Trophoblast cell (in vitro differentiated cells and primary cell): ENCODE results near the gene JMJD1C.
"Not testable (repeated sequence)": the region's sequence is repeated elsewhere in the genome, so short reads cannot be mapped to it uniquely, and the experiment has no call there.

Experiments
- DNase-seq, 2 donors: peaks; one replicate each; pipeline ENCODE4 v3.0.0-alpha.2; 2016
- H2AFZ ChIP-seq: 2 replicates; pipeline ENCODE4 v1.6.1; 2013; ENCODE audit warnings: low read length, moderate library complexity, mild to moderate bottlenecking; ENCODE audit not compliant: insufficient read depth, poor library complexity
- H2AK5ac ChIP-seq: 2 replicates; pipeline ENCODE4 v1.6.1; 2013; ENCODE audit warnings: mild to moderate bottlenecking, low read length
- H2BK120ac ChIP-seq: 2 replicates; pipeline ENCODE4 v1.6.1; 2013; ENCODE audit warnings: low read length, mild to moderate bottlenecking, moderate library complexity; ENCODE audit not compliant: insufficient read depth, poor library complexity
- H2BK12ac ChIP-seq: 2 replicates; pipeline ENCODE4 v1.6.1; 2013; ENCODE audit warnings: mild to moderate bottlenecking, low read length, moderate library complexity
- H2BK5ac ChIP-seq: 2 replicates; pipeline ENCODE4 v1.6.1; 2013; ENCODE audit warnings: low read length, low read depth, moderate library complexity, mild to moderate bottlenecking; ENCODE audit not compliant: poor library complexity
- H3K14ac ChIP-seq: 2 replicates; pipeline ENCODE4 v1.6.1; 2013; ENCODE audit warnings: mild to moderate bottlenecking, low read length
- H3K18ac ChIP-seq: 2 replicates; pipeline ENCODE4 v1.6.1; 2013; ENCODE audit warnings: mild to moderate bottlenecking, low read length
- H3K23ac ChIP-seq: 2 replicates; pipeline ENCODE4 v1.6.1; 2013; ENCODE audit warnings: low read length
- H3K27ac ChIP-seq: 2 replicates; pipeline ENCODE4 v1.5.1; 2013; ENCODE audit warnings: low read depth, mild to moderate bottlenecking, inconsistent platforms, low read length, moderate library complexity
- H3K27me3 ChIP-seq: 2 replicates; pipeline ENCODE4 v1.6.1; 2013; ENCODE audit warnings: inconsistent platforms, mild to moderate bottlenecking, low read length, moderate library complexity; ENCODE audit not compliant: insufficient read depth
- H3K36me3 ChIP-seq, 2 experiments: 1 replicate in 1 of 2; 2 replicates in 1 of 2; pipeline ENCODE4 v1.6.1; 2013; ENCODE audit warnings: low read length in 2 of 2, mild to moderate bottlenecking in 2 of 2, moderate library complexity in 1 of 2; ENCODE audit not compliant: insufficient read depth in 2 of 2, control insufficient read depth in 1 of 2
- H3K4ac ChIP-seq: 2 replicates; pipeline ENCODE4 v1.6.1; 2013; ENCODE audit warnings: low read depth, mild to moderate bottlenecking, low read length, moderate library complexity
- H3K4me1 ChIP-seq, 2 experiments: 1 replicate in 1 of 2; 2 replicates in 1 of 2; pipeline ENCODE4 v1.6.1; 2013; ENCODE audit warnings: low read length in 2 of 2, mild to moderate bottlenecking in 2 of 2, moderate library complexity in 1 of 2; ENCODE audit not compliant: insufficient read depth in 2 of 2, control insufficient read depth in 1 of 2
- H3K4me2 ChIP-seq: 2 replicates; pipeline ENCODE4 v1.6.1; 2013; ENCODE audit warnings: inconsistent platforms, mild to moderate bottlenecking, low read length, moderate library complexity
- H3K4me3 ChIP-seq: 2 replicates; pipeline ENCODE4 v1.5.1; 2013; ENCODE audit warnings: mild to moderate bottlenecking, low read depth, low read length, inconsistent platforms
- H3K79me1 ChIP-seq: one replicate; pipeline ENCODE4 v1.6.1; 2013; ENCODE audit warnings: low read length
- H3K79me2 ChIP-seq: 2 replicates; pipeline ENCODE4 v1.6.1; 2013; ENCODE audit warnings: low read length, mild to moderate bottlenecking; ENCODE audit not compliant: control insufficient read depth, insufficient read depth, poor library complexity
- H3K9ac ChIP-seq: 2 replicates; pipeline ENCODE4 v1.6.1; 2013; ENCODE audit warnings: mild to moderate bottlenecking, low read length
- H3K9me3 ChIP-seq: 2 replicates; pipeline ENCODE4 v1.6.1; 2013; ENCODE audit warnings: low read depth, mild to moderate bottlenecking, control low read depth, inconsistent platforms, low read length; ENCODE audit not compliant: insufficient read depth
- H4K12ac ChIP-seq: 2 replicates; pipeline ENCODE4 v1.6.1; 2013; ENCODE audit warnings: low read depth, mild to moderate bottlenecking, low read length, moderate library complexity
- H4K8ac ChIP-seq: 2 replicates; pipeline ENCODE4 v1.6.1; 2013; ENCODE audit warnings: low read depth, mild to moderate bottlenecking, low read length, moderate library complexity
- H4K91ac ChIP-seq: one replicate; pipeline ENCODE4 v1.6.1; 2013; ENCODE audit warnings: low read depth, mild to moderate bottlenecking, low read length, moderate library complexity
- WGBS: extraction: QIAGEN DNeasy Blood & Tissue Kit; methylation state at CpG from one replicate; pipeline ENCODE4 v1.1.7; 2013; ENCODE audit warnings: missing lambda C conversion rate; ENCODE audit not compliant: insufficient read length, insufficient coverage; ENCODE audit errors: extremely low coverage; 5-methylcytosine and 5-hydroxymethylcytosine counted together

The JMJD1C gene

DNA sequence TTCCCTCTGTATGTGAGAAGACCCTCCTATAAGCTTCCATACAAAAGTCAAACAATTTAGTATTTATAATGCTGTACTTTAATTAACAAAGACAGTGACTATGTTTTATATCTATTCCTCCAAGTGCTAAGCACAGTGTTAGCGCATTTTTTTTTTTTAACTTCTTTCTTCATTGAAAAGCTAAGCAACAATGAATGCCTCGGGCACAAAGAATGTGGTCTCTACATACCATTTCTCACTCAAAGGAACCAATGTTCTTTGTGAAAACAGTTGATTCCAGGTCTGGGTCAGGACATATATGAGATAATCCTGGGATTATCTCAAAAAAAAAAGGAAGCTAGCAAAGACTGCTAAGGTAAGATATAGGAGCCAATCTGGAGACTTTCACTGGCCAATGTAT is 29.2 kb upstream of the JMJD1C start:
- Histone ChIP-seq H3K14ac (no peak overlapping the region), H3K27ac (no peak overlapping the region), H3K4me1 (peaks cover 0 to 4% of the 10 kb centered on the region in 2 experiments), H2BK12ac (no peak overlapping the region), H4K8ac (no peak overlapping the region), H4K12ac (no peak overlapping the region), H2AFZ (no peak overlapping the region), H3K23ac (no peak overlapping the region), H3K4me3 (no peak overlapping the region), H2BK5ac (no peak overlapping the region), H2BK120ac (no peak overlapping the region), H4K91ac (no peak overlapping the region), H3K4ac (no peak overlapping the region), H2AK5ac (no peak overlapping the region), H3K9me3 (no peaks in the 10 kb centered on the region), H3K36me3 (no peaks in the 10 kb centered on the region), H3K79me1 (peaks cover 2% of the 10 kb centered on the region), H3K4me2 (no peak overlapping the region), H3K9ac (no peak overlapping the region), H3K79me2 (no peaks in the 10 kb centered on the region), H3K27me3 (no peaks in the 10 kb centered on the region), H3K18ac (no peak overlapping the region)
- peak in 1 of 2 donors; percentile 49 for DNase-seq
- WGBS, result no CpG with 5 or more reads among the region's 2 CpGs

DNA sequence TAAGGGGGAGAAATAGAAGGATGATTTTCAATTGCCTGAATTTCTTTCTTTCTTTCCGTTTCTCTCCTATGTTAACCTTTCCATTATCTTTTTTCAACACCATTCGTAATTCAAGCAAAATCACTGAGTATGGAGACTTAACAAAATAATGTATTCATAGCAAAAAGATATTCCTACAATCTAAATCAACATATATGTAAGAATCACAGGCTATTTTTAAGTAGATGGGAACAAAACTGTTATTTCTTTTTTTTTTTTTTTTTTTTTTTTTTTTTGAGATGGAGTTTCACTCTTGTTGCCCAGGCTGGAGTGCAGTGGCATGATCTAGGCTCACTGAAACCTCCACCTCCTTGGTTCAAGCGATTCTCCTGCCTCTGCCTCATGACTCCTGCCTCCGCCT is 27.2 kb upstream of the JMJD1C start:
- Histone ChIP-seq H3K18ac (no peak overlapping the region), H3K4ac (peak overlapping the region; percentile 75), H3K9ac (no peak overlapping the region), H4K91ac (no peak overlapping the region), H3K36me3 (no peaks in the 10 kb centered on the region), H3K23ac (no peak overlapping the region), H3K4me2 (no peak overlapping the region), H3K14ac (no peak overlapping the region), H3K4me3 (no peak overlapping the region), H3K9me3 (no peaks in the 10 kb centered on the region), H2BK5ac (no peak overlapping the region), H2BK12ac (peak overlapping the region; percentile 49), H4K8ac (no peak overlapping the region), H4K12ac (no peak overlapping the region), H3K27me3 (no peaks in the 10 kb centered on the region), H3K27ac (no peak overlapping the region), H2AFZ (no peak overlapping the region), H3K79me1 (peaks cover 2% of the 10 kb centered on the region), H2AK5ac (no peak overlapping the region), H3K4me1 (peaks cover 0 to 4% of the 10 kb centered on the region in 2 experiments), H3K79me2 (no peaks in the 10 kb centered on the region), H2BK120ac (no peak overlapping the region)
- WGBS, result 100% methylated on average over 2 of the region's 4 CpGs
- no peak for DNase-seq

DNA sequence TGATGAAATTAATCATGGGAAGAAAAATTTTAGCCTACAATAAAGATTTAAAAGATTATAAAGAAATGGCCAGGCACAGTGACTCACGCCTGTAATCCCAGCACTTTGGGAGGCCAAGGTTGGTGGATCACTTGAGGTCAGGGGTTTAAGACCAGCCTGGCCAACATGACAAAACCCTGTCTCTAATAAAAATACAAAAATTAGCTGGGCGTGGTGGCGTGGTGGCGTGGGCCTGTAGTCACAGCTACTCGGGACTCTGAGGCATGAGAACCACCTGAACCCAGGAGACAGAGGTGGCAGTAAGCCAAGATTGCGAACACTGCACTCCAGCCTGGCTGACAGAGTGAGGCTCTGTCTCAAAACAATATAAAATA is 26.5 kb upstream of the JMJD1C start:
- H3K79me2 ChIP-seq, H3K79me1 ChIP-seq, H3K4me3 ChIP-seq, H3K4me2 ChIP-seq, H3K27ac ChIP-seq, H3K23ac ChIP-seq, H3K14ac ChIP-seq, H4K12ac ChIP-seq, H4K8ac ChIP-seq, H3K9ac ChIP-seq, H3K9me3 ChIP-seq, H2AK5ac ChIP-seq, H3K4ac ChIP-seq, H3K27me3 ChIP-seq, H2AFZ ChIP-seq, H2BK5ac ChIP-seq, H3K4me1 ChIP-seq, H3K36me3 ChIP-seq, H2BK120ac ChIP-seq, H3K18ac ChIP-seq: not testable (repeated sequence)
- Histone ChIP-seq H4K91ac (peak overlapping the region; percentile 14), H2BK12ac (peak overlapping the region; percentile 87)
- no CpG with 5 or more reads among the region's 6 CpGs for WGBS
- peak in 1 of 2 donors; percentile 26 for DNase-seq

DNA sequence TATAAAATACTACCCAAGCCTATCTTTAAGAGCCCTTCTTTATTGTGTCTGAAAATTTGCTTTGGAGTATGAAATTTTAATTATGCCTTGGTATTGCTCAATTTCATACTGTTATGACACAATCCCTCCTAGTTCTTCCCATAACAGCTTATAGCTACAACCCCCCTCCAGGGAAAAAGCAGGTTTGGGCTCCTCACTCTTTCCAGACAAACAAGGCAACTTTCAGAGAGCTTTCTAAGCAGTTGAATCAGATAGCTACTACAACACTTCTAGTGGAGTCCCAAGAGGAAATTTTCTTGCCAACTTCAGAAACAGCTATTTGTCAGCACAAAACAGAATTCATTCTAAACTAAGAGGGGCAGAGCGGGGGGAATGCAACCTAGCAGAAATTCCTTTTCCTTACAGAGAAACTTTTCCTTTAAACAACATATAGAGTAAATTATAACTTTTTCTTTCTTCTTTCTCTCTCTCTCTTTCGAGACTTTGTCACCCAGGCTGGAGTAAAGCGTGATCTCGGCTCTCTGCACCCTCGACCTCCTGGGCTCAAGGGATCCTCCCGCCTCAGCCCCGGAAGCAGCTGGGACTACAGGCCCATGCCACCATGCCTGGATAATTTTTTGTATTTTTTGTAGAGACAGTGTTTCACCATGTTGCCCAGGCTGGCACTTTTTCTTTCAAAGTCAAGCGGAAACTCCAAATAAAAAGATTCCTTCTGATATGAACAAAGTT is 26.0 kb upstream of the JMJD1C start:
- Histone ChIP-seq H3K4ac (no peak overlapping the region), H3K36me3 (no peaks in the 10 kb centered on the region), H4K8ac (no peak overlapping the region), H4K12ac (no peak overlapping the region), H3K23ac (no peak overlapping the region), H2BK12ac (no peak overlapping the region), H3K18ac (no peak overlapping the region), H3K4me3 (no peak overlapping the region), H2AK5ac (no peak overlapping the region), H3K4me2 (no peak overlapping the region), H4K91ac (no peak overlapping the region), H3K14ac (no peak overlapping the region), H2BK5ac (peak overlapping the region; percentile 82), H3K4me1 (peaks cover 0 to 4% of the 10 kb centered on the region in 2 experiments), H3K27me3 (no peaks in the 10 kb centered on the region), H3K27ac (peak overlapping the region; percentile 46), H3K79me2 (no peaks in the 10 kb centered on the region), H3K9me3 (no peaks in the 10 kb centered on the region), H3K79me1 (peaks cover 2% of the 10 kb centered on the region), H2BK120ac (no peak overlapping the region), H2AFZ (no peak overlapping the region), H3K9ac (no peak overlapping the region)
- DNase-seq, result peak; percentile 72 to 92
- no CpG with 5 or more reads among the region's 8 CpGs for whole genome bisulfite sequencing
